ENCODE results near the gene HOATZ. TPM values are rescaled to one million over a fixed set of nuclear protein-coding genes. Genes with fewer than 3 reads are reported as not detected.

Gene HOATZ
- total and polyA plus RNA-seq, 5 experiments from 2014 or later: not detected

DNA sequence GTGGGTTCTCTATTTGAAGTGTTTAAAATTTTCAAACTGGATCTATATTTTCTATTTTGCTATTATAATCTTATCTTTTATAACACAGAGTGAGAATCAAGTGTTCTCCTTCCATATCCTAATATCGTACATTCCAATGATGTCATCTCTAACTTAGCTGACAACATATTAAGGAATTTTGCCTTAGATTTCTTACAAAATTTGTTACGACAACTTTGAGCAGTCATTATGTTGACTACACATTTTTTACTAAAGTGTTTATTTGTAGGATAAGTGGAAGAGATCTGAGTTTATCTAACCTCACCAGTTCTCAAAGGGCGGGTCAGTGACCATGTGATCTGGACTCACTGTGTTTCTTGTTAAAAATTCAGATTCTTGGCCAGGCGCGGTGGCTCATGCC lies 15.1 kb upstream of the HOATZ start:
- H3K4me3 Mint-ChIP-seq: no peak overlapping the region
- POLR2A ChIA-PET: no interaction called here
- no peak overlapping the region for H3K27ac Mint-ChIP-seq
- no peaks in the 10 kb centered on the region for H3K4me1 Mint-ChIP-seq
- no peak for ATAC-seq
- no peaks in the 10 kb centered on the region for H3K36me3 Mint-ChIP-seq
- no peak for DNase-seq
- no peaks in the 10 kb centered on the region for H3K9me3 Mint-ChIP-seq
- peaks cover 4 to 16% (median 7%) of the 10 kb centered on the region in 5 donors for H3K27me3 Mint-ChIP-seq

DNA sequence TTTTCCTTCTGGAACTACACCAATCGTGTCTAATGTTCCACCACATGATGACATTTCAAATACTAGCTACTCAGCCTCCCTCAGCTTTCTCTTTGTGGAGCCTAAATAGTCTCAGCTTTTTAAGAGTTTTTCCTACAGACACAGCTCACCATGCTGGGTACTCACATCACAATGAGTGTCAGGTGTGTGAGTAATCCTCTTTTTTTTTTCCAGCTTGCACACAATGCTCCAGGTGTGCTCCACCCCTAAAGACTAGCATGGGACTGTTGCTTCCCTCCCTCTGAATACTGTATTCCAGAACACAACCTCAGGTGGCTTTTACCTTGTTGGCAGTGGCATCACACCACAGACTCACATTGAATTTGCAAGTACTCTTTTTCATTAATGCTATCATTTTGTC lies 14.1 kb upstream of the HOATZ start:
- Mint-ChIP-seq H3K27ac (no peak overlapping the region), H3K4me1 (no peaks in the 10 kb centered on the region), H3K9me3 (no peaks in the 10 kb centered on the region), H3K27me3 (peaks cover 4 to 21% (median 7%) of the 10 kb centered on the region in 5 donors), H3K36me3 (no peaks in the 10 kb centered on the region), H3K4me3 (no peak overlapping the region)
- no peak for DNase-seq
- POLR2A ChIA-PET: no interaction called here
- ATAC-seq: no peak

DNA sequence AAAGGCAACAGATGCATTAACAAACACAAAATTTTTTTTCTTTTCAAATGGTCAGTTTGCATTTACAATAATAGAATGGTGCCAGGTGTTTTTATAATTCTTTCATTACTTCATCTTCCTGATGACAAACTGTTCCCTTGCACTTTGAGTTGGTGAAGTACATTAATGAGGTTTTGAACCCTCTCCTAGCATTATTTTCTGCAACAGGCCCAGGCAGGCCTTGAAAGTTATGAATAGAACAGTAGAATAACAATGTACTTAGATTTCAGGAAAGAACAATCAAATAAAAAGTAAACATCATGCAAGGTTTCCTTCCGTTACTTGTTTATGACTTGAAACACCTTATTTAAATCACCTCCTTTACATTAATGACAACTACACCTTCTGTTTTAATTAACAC lies 12.0 kb upstream of the HOATZ start:
- Mint-ChIP-seq H3K4me1 (no peaks in the 10 kb centered on the region), H3K4me3 (no peak overlapping the region), H3K9me3 (no peaks in the 10 kb centered on the region), H3K27me3 (peaks cover 4 to 23% (median 8%) of the 10 kb centered on the region in 5 donors), H3K36me3 (no peaks in the 10 kb centered on the region), H3K27ac (no peak overlapping the region)
- POLR2A ChIA-PET: no interaction called here
- DNase-seq (no peak), ATAC-seq (no peak)

DNA sequence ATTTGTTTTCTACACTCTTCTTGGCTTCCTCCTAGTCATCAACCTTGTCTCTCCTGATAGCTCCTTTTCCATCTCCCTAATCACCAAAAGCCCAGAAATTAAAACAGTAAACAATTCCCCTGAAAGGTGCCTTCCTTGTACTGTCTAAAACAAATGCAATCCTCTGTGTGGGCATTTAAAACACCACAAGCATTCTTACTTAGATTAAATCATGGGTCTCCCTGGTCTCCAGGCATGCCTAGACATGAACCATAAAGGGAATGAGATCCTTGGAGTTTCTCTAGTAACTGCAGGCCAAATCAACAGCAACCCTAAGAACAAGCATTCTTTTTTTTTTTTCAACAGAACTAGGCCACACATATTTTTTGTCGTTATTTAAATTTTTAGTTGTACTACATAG lies 4.3 kb upstream of the HOATZ start:
- ATAC-seq (no peak), DNase-seq (no peak)
- Mint-ChIP-seq H3K4me1 (peaks cover 0 to 17% (median 11%) of the 10 kb centered on the region in 4 donors), H3K9me3 (no peaks in the 10 kb centered on the region), H3K36me3 (no peaks in the 10 kb centered on the region), H3K4me3 (no peak overlapping the region), H3K27me3 (peaks cover 12 to 48% (median 38%) of the 10 kb centered on the region in 5 donors), H3K27ac (no peak overlapping the region)
- POLR2A ChIA-PET: no interaction called here

DNA sequence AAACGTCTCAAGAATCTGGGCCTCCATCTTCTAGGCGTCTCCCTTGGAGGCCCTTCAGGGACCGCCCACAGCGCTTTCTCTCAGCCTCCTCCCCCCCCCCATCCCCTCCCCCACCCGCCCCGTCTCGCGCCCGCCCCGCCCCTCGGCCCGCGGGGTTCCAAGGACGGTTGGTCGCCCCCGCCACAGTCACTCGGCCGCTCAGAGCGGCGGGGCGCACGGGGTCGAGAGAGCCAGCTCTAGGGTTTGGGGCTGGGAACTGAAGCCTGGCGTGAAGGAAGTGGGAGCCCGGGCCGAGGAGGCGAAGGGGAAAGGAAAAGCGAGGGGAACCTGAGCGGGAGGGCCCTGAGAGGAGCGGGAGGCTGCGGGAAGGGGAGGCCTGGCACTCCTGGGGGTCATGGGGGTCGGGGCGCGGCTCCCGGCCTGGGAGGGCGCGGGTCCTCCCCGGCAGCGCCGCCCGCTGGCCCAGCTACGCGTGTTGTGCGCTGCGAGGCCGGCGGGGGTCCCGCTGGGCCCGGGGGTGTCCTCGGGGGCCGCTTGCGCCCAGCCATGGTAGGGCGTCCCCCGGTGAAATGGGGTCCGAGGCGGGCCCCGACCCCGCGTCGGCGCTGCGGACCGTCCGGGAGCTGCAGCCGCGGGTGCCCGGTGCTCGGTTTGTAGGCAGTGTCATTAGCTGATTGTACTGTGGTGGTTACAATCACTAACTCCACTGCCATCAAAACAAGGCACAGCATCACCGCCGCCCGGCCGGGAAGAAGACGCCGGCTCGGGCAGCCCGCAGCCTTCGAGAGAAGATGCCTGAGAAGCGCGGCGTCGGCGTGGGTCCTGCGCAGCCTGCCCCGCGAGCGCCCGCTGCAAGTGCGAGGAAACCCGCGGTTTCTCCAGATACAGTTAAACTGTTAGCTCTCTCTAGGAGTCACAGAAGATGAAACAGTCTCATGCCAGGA lies 2.0 kb upstream of the HOATZ start, which contains the start of gene BTG4:
BTG4 (minus strand) TSS at position 91 of the 944 bp plus-strand sequence. CDS start 13,610 bp downstream, outside the sequence.
- H3K27me3 Mint-ChIP-seq: peaks cover 12 to 48% (median 38%) of the 10 kb centered on the region in 5 donors
- peaks cover 0 to 17% (median 11%) of the 10 kb centered on the region in 4 donors for H3K4me1 Mint-ChIP-seq
- H3K9me3 Mint-ChIP-seq: no peaks in the 10 kb centered on the region
- H3K36me3 Mint-ChIP-seq: no peaks in the 10 kb centered on the region
- DNase-seq (peak in 7 of 10 donors; percentile 3 to 65 (median 25)), ATAC-seq (peak; percentile 77 to 78)
- POLR2A ChIA-PET: no interaction called here
- H3K27ac Mint-ChIP-seq: peak within 1 kb of the TSS in 1 of 10 donors; percentile 43
- peak within 1 kb of the TSS; percentile 64 to 86 (median 74) for H3K4me3 Mint-ChIP-seq

DNA sequence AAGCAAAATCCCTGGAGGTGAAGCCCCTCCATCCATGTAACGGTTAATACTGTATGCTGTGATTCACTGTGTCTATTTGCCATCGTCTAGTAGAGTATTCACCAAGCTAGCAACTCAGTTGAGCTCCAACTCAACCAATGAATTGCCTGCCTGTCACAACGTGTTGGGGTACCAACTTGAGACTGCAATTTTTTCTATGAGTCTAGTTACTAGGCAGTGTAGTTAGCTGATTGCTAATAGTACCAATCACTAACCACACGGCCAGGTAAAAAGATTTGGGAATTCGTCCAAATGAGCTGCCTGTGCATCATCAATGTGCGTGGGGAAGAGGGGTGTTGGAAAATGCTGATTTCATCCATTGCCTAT lies 1.4 kb upstream of the HOATZ start:
- Mint-ChIP-seq H3K27me3 (peaks cover 12 to 48% (median 38%) of the 10 kb centered on the region in 5 donors), H3K36me3 (no peaks in the 10 kb centered on the region), H3K4me1 (peaks cover 0 to 17% (median 11%) of the 10 kb centered on the region in 4 donors), H3K9me3 (no peaks in the 10 kb centered on the region), H3K27ac (no peak overlapping the region), H3K4me3 (peak overlapping the region; percentile 24 to 73 (median 58))
- POLR2A ChIA-PET: no interaction called here
- ATAC-seq: peak; percentile 52 to 56
- DNase-seq: peak in 1 of 10 donors; percentile 19

DNA sequence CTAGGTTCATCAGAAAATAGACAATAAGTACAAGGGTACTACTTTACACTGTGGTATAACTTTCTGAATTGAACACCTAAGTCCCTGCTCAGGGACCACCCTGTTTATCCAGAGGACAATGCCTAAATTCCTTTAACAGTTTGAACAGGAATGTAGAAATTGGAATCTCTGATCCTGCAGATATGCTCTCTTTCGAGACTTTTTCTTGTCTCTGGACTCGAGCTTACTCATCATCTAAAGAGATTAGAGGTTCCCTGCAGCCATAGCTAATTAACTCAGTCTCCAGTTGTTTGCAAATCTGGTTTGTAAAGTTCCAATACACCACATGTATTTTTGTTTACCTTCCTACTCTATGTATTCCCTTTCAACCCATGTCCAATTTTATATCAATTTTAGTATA lies 1.0 kb downstream of the HOATZ start:
- Mint-ChIP-seq H3K9me3 (no peaks in the 10 kb centered on the region), H3K4me3 (peak overlapping the region in 1 of 10 donors; percentile 8), H3K36me3 (no peaks in the 10 kb centered on the region), H3K27ac (no peak overlapping the region), H3K4me1 (peaks cover 0 to 17% (median 11%) of the 10 kb centered on the region in 4 donors), H3K27me3 (peaks cover 7 to 40% (median 33%) of the 10 kb centered on the region in 5 donors)
- POLR2A ChIA-PET: no interaction called here
- ATAC-seq (no peak), DNase-seq (no peak)

DNA sequence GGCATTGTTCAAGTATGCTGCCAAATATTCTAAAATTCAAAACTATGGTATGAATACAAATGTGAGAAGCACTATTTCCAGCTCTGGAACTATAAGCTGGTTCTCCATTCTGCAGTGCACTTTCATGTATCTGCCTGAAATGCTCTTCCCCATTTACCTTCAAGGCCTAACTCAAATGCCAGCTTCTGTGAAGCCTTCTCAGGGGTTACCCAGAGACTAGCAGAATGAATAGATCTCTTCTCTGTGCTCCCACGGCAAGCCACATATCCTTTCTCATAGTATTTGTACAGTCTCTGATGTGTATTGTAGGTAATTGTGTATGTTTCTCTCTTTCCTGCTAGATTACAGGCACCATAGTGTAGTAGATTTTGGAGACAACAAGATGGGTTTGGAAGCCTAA lies 4.1 kb downstream of the HOATZ start:
- no peak overlapping the region for H3K27ac Mint-ChIP-seq
- H3K27me3 Mint-ChIP-seq: peaks cover 0 to 16% (median 15%) of the 10 kb centered on the region in 5 donors
- no peaks in the 10 kb centered on the region for H3K36me3 Mint-ChIP-seq
- peaks cover 0 to 8% (median 4%) of the 10 kb centered on the region in 4 donors for H3K4me1 Mint-ChIP-seq
- POLR2A ChIA-PET: no interaction called here
- ATAC-seq (no peak), DNase-seq (no peak)
- no peaks in the 10 kb centered on the region for H3K9me3 Mint-ChIP-seq
- H3K4me3 Mint-ChIP-seq: no peak overlapping the region

DNA sequence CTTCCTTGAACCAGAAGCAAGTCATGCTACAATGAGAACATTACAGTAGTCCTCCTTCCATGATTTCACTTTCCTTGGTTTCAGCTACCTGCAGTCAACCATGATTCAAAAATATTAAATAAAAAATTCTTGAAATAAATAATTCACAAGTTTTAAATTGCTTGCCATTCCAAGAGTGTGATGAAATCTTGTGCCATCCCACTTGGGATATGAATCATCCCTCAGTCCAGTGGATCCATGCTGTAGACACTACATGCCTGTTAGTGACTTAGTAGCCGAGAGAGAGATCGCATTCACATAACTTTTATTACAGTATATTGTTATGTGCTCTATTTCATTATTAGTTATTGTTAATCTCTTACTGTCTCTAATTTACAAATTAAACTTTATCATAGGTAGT lies 6.0 kb downstream of the HOATZ start:
- Mint-ChIP-seq H3K27ac (no peak overlapping the region), H3K4me1 (peaks cover 3 to 4% (median 3%) of the 10 kb centered on the region in 4 donors), H3K9me3 (no peaks in the 10 kb centered on the region), H3K27me3 (peaks cover 0 to 2% (median 0%) of the 10 kb centered on the region in 5 donors), H3K4me3 (no peak overlapping the region), H3K36me3 (no peaks in the 10 kb centered on the region)
- DNase-seq: no peak
- POLR2A ChIA-PET: no interaction called here
- ATAC-seq: no peak

DNA sequence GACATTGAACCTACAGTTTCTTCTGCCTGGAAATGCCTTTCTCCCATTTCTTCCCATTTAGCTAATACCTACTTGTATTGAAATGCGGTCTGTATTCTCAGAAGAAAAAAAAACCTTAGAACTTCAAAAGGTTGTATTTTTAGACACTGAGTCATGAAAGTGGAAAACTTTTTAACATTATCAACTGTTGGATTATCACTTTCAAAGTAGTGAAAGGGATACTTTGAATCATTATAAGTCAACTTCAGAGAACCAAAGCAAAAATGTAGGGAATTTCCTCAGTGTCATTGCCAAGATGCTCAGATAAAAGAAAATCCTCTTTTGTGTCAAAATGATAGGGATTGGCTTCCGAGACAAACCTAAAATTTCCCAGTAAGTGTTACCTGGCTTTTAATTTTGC lies 6.6 kb downstream of the HOATZ start:
- Mint-ChIP-seq H3K27me3 (peaks cover 0 to 2% (median 0%) of the 10 kb centered on the region in 5 donors), H3K36me3 (no peaks in the 10 kb centered on the region), H3K27ac (no peak overlapping the region), H3K4me1 (peaks cover 7 to 10% (median 9%) of the 10 kb centered on the region in 4 donors), H3K4me3 (no peak overlapping the region), H3K9me3 (no peaks in the 10 kb centered on the region)
- no peak for ATAC-seq
- POLR2A ChIA-PET: no interaction called here
- DNase-seq: no peak

DNA sequence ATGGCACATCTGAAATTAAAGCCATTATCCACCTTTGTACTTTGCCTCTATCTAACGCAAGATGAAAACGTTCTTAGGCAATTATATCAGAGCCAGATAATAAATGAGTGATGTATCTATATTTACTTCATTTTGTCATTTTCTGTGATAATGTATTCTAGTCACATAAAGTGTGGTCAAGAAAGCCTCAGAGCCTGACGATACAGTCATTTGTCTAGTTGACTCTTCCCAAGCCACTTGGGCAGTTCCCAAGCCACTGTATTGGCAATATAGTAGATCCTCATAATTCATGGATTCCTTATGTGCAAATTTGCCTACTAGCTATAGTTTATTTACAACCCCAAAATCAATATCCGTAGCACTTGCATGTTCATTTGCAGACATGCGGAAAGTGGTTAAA lies 7.8 kb downstream of the HOATZ start:
- Mint-ChIP-seq H3K36me3 (no peaks in the 10 kb centered on the region), H3K4me3 (no peak overlapping the region), H3K27me3 (peaks cover 0 to 2% (median 0%) of the 10 kb centered on the region in 5 donors), H3K4me1 (peaks cover 12 to 18% (median 17%) of the 10 kb centered on the region in 4 donors), H3K27ac (no peak overlapping the region), H3K9me3 (no peaks in the 10 kb centered on the region)
- no peak for ATAC-seq
- no peak for DNase-seq
- POLR2A ChIA-PET: interaction anchor here (0.6 kb wide), 1 partner anchor 624 kb away, joined by 4 read pairs; no protein-coding TSS in a partner anchor

DNA sequence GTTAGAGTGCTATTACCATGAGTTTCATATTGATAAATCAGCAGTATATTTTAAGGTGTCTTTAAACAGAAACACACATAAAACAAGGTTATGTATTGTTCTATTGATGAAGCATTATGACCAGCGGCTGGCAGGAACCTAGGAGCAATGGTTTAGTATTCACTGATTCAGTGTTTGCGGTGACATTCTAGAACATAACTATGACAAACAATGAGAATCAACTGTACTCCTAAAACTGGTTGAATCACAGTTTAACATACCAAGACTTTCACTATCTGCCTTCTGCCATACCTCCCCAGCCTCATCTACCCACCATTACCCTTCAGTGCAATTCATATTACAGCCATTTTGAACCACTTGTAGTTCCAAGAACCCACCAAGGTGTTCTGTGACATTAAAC lies 8.8 kb downstream of the HOATZ start:
- Mint-ChIP-seq H3K4me1 (peaks cover 12 to 22% (median 20%) of the 10 kb centered on the region in 4 donors), H3K4me3 (no peak overlapping the region), H3K27me3 (peaks cover 0 to 2% (median 0%) of the 10 kb centered on the region in 5 donors), H3K9me3 (no peaks in the 10 kb centered on the region), H3K36me3 (no peaks in the 10 kb centered on the region), H3K27ac (no peak overlapping the region)
- DNase-seq: no peak
- POLR2A ChIA-PET: no interaction called here
- ATAC-seq: no peak

DNA sequence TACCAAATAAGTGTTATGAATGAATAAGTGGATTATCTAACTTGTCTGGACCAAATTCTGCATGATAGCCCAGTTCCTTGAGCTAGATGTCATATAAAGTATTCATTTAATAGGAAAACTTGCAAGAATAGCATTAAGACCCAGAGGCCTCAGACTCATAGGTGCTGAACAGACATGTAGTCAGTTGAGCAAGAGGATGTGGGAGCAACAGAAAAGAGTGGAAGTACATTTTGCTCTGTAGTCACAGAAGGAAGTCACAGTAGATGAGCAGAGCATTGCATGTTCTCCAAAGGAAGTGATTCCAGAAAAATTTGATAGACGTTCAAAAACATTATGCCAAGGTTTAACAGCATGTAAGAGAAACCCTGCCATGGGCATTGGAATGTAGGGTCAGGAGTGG lies 9.5 kb downstream of the HOATZ start:
- peaks cover 19 to 29% (median 27%) of the 10 kb centered on the region in 4 donors for H3K4me1 Mint-ChIP-seq
- H3K9me3 Mint-ChIP-seq: no peaks in the 10 kb centered on the region
- H3K36me3 Mint-ChIP-seq: no peaks in the 10 kb centered on the region
- POLR2A ChIA-PET: no interaction called here
- no peak for ATAC-seq
- no peak overlapping the region for H3K27ac Mint-ChIP-seq
- H3K27me3 Mint-ChIP-seq: peaks cover 0 to 2% (median 0%) of the 10 kb centered on the region in 5 donors
- H3K4me3 Mint-ChIP-seq: no peak overlapping the region
- DNase-seq: no peak

Data from naive thymus-derived CD8-positive, alpha-beta T cell (primary cell).